WTC11 (cell line): ENCODE results near the gene CDK16. TPM values are rescaled to one million over a fixed set of nuclear protein-coding genes. Genes with fewer than 3 reads are reported as not detected.

Source experiments
- ATAC-seq: fragments of 200-7000 bp; cut with Tn5 transposase; 2 replicates; pipeline ENCODE4 v1.10.0; 2021; ENCODE audit warnings: mild to moderate bottlenecking, moderate library complexity
- CTCF ChIA-PET: fragments of 300-600 bp; sonication (Branson Sonifier 250); formaldehyde crosslinking; loops from one replicate; lab custom pipeline; 2021; ENCODE audit warnings: antibody characterized with exemption; lab: Charles Lee
- POLR2A ChIA-PET: fragments of 350-600 bp; sonication (Branson Sonifier 250); formaldehyde crosslinking; loops from one replicate; lab custom pipeline; 2021; ENCODE audit warnings: antibody characterized with exemption; lab: Charles Lee
- DNase-seq: peaks from one replicate; pipeline ENCODE4 v3.0.0; 2021; ENCODE audit warnings: low spot score
- H3K27ac Mint-ChIP-seq: 2 replicates; pipeline ENCODE4 v1.8.0; 2021; ENCODE audit warnings: mixed read lengths
- H3K27me3 Mint-ChIP-seq: 2 replicates; pipeline ENCODE4 v1.8.0; 2021; ENCODE audit warnings: low read depth, mild to moderate bottlenecking, moderate library complexity, mixed read lengths
- H3K36me3 Mint-ChIP-seq: 2 replicates; pipeline ENCODE4 v1.8.0; 2021; ENCODE audit warnings: mixed read lengths
- H3K4me1 Mint-ChIP-seq: 2 replicates; pipeline ENCODE4 v1.8.0; 2022; ENCODE audit warnings: mixed read lengths
- H3K4me3 Mint-ChIP-seq: 2 replicates; pipeline ENCODE4 v1.8.0; 2021; ENCODE audit warnings: mild to moderate bottlenecking, moderate library complexity, mixed read lengths
- H3K9me3 Mint-ChIP-seq: 2 replicates; pipeline ENCODE4 v1.8.0; 2021; ENCODE audit warnings: mixed read lengths
- AFF4 ChIP-seq: sonication (generic); formaldehyde crosslinking; IDR thresholded peaks from 2 replicates; pipeline ENCODE4 v1.8.1; 2023; ENCODE audit warnings: mild to moderate bottlenecking, missing genetic modification reagents, borderline replicate concordance
- ATF2 ChIP-seq: sonication (generic); formaldehyde crosslinking; IDR thresholded peaks from 2 replicates; pipeline ENCODE4 v1.8.1; 2022; ENCODE audit warnings: low read depth, missing genetic modification reagents, borderline replicate concordance
- ATF6 ChIP-seq: sonication (generic); formaldehyde crosslinking; IDR thresholded peaks from 2 replicates; pipeline ENCODE4 v1.8.1; 2023; ENCODE audit warnings: mild to moderate bottlenecking, missing genetic modification reagents
- CDX4 ChIP-seq: fragments of 250-450 bp; sonication (Bioruptor Pico); IDR thresholded peaks from 2 replicates; pipeline ENCODE4 v1.9.0; 2021; ENCODE audit warnings: moderate library complexity, mild to moderate bottlenecking, inconsistent platforms, borderline replicate concordance
- ELF4 ChIP-seq: sonication (generic); formaldehyde crosslinking; IDR thresholded peaks from 2 replicates; pipeline ENCODE4 v1.8.1; 2022; ENCODE audit warnings: low read depth, mild to moderate bottlenecking, moderate library complexity, missing genetic modification reagents
- HMGXB4 ChIP-seq: sonication (generic); formaldehyde crosslinking; IDR thresholded peaks from 2 replicates; pipeline ENCODE4 v1.8.1; 2023; ENCODE audit warnings: mild to moderate bottlenecking, moderate library complexity, missing genetic modification reagents
- IRF1 ChIP-seq: sonication (generic); formaldehyde crosslinking; IDR thresholded peaks from 2 replicates; pipeline ENCODE4 v1.8.0; 2023; ENCODE audit warnings: missing genetic modification reagents
- MLX ChIP-seq: sonication (generic); formaldehyde crosslinking; IDR thresholded peaks from 2 replicates; pipeline ENCODE4 v1.8.1; 2023; ENCODE audit warnings: mild to moderate bottlenecking, missing genetic modification reagents, moderate library complexity
- MXD4 ChIP-seq: fragments of 250-450 bp; sonication (Bioruptor Pico); IDR thresholded peaks from 2 replicates; pipeline ENCODE4 v1.8.0; 2021; ENCODE audit warnings: mild to moderate bottlenecking, moderate library complexity, borderline replicate concordance
- OVOL2 ChIP-seq: fragments of 250-450 bp; sonication (Bioruptor Pico); IDR thresholded peaks from 2 replicates; pipeline ENCODE4 v1.9.0; 2021; ENCODE audit warnings: mild to moderate bottlenecking, borderline replicate concordance
- SP1 ChIP-seq: sonication (generic); formaldehyde crosslinking; conservative IDR thresholded peaks from 2 replicates; pipeline ENCODE4 v1.8.1; 2022; ENCODE audit warnings: missing genetic modification reagents
- TCF7 ChIP-seq: sonication (generic); formaldehyde crosslinking; IDR thresholded peaks from 2 replicates; pipeline ENCODE4 v1.8.0; 2022; ENCODE audit warnings: mild to moderate bottlenecking, low read depth, missing genetic modification reagents, moderate library complexity
- TP53 ChIP-seq: sonication (generic); formaldehyde crosslinking; IDR thresholded peaks from 2 replicates; pipeline ENCODE4 v1.8.1; 2023; ENCODE audit warnings: mild to moderate bottlenecking, missing genetic modification reagents
- USF1 ChIP-seq: sonication (generic); formaldehyde crosslinking; IDR thresholded peaks from 2 replicates; pipeline ENCODE4 v1.8.0; 2022; ENCODE audit warnings: mild to moderate bottlenecking, missing genetic modification reagents
- ZNF138 ChIP-seq: sonication (generic); formaldehyde crosslinking; conservative IDR thresholded peaks from 2 replicates; pipeline ENCODE4 v1.8.1; 2022; ENCODE audit warnings: mild to moderate bottlenecking, moderate library complexity, missing genetic modification reagents
- ZNF512 ChIP-seq: sonication (generic); formaldehyde crosslinking; IDR thresholded peaks from 2 replicates; pipeline ENCODE4 v1.8.1; 2022; ENCODE audit warnings: missing genetic modification reagents, borderline replicate concordance
- ZNF671 ChIP-seq: fragments of 250-450 bp; sonication (Bioruptor Pico); IDR thresholded peaks from 2 replicates; pipeline ENCODE4 v1.8.0; 2021; ENCODE audit warnings: mild to moderate bottlenecking
- ZSCAN18 ChIP-seq: fragments of 250-450 bp; sonication (Bioruptor Pico); IDR thresholded peaks from 2 replicates; pipeline ENCODE4 v2.1.2; 2022; ENCODE audit warnings: mild to moderate bottlenecking, moderate library complexity
- total RNA-seq: library from RNA; stranded (reverse); gene quantifications from 3 replicates; pipeline ENCODE4 v1.2.3, GENCODE V29; 2021

CDK16 gene
- total RNA-seq, 1 experiment from 2014 or later: 130 TPM

GRCh38 chrX:47214435-47215077 lies 3.9 kb upstream of the CDK16 start:
- DNase-seq (no peak), ATAC-seq (no peak)
- CTCF ChIA-PET: no interaction called here
- no peak for TF ChIP-seq ZSCAN18
- no peak for TF ChIP-seq MLX
- TF ChIP-seq HMGXB4: no peak
- TF ChIP-seq ZNF512: no peak
- TF ChIP-seq MXD4 (CRISPR knock-in tag): no peak
- TF ChIP-seq TP53 (CRISPR knock-in tag): no peak
- TF ChIP-seq OVOL2 (CRISPR knock-in tag): no peak
- no peak for TF ChIP-seq ELF4 (CRISPR knock-in tag)
- no peak for TF ChIP-seq ATF6 (CRISPR knock-in tag)
- no peak for TF ChIP-seq USF1 (CRISPR knock-in tag)
- TF ChIP-seq SP1 (CRISPR knock-in tag): no peak
- 0 out of 2 replicates have a peak overlapping the region, but pooled peaks have one; percentile 23 for H3K27ac Mint-ChIP-seq
- no peak overlapping the region for H3K4me3 Mint-ChIP-seq
- POLR2A ChIA-PET: no interaction called here
- H3K9me3 Mint-ChIP-seq: no peaks in the 10 kb centered on the region
- no peaks in the 10 kb centered on the region; the same call in 1 of the 2 replicates for H3K27me3 Mint-ChIP-seq
- peaks cover 15% of the 10 kb centered on the region for H3K4me1 Mint-ChIP-seq
- peaks cover 63% of the 10 kb centered on the region for H3K36me3 Mint-ChIP-seq

- Mint-ChIP-seq H3K4me1 (peaks cover 24% of the 10 kb centered on the region), H3K27ac (peak overlapping the region; percentile 23), H3K4me3 (no peak overlapping the region), H3K27me3 (no peaks in the 10 kb centered on the region; the same call in 1 of the 2 replicates), H3K36me3 (peaks cover 57% of the 10 kb centered on the region), H3K9me3 (no peaks in the 10 kb centered on the region)
- POLR2A ChIA-PET: no interaction called here
- ATAC-seq (no peak), DNase-seq (no peak)
- CTCF ChIA-PET: no interaction called here
- TF ChIP-seq ZNF671 (no peak), ZNF138 (CRISPR knock-in tag) (no peak), TCF7 (CRISPR knock-in tag) (no peak), CDX4 (CRISPR knock-in tag) (no peak), AFF4 (CRISPR knock-in tag) (no peak), ATF2 (CRISPR knock-in tag) (no peak), IRF1 (CRISPR knock-in tag) (no peak)
Measured at GRCh38 chrX:47215291-47215900, 3.1 kb upstream of the CDK16 start.
